COR-L47 (cell line): ENCODE measurements around the gene HSF5.
"Not testable (repeated sequence)": the region's sequence is repeated elsewhere in the genome, so short reads cannot be mapped to it uniquely, and the experiment has no call there.

Source experiments
- DNase-seq: peaks from one replicate; lab custom pipeline; 2025; lab: John Stamatoyannopoulos, UW

HSF5 gene

GRCh38 chr17:58412961-58413586, 75.1 kb downstream of the HSF5 start:
- DNase-seq, result no peak

DNA sequence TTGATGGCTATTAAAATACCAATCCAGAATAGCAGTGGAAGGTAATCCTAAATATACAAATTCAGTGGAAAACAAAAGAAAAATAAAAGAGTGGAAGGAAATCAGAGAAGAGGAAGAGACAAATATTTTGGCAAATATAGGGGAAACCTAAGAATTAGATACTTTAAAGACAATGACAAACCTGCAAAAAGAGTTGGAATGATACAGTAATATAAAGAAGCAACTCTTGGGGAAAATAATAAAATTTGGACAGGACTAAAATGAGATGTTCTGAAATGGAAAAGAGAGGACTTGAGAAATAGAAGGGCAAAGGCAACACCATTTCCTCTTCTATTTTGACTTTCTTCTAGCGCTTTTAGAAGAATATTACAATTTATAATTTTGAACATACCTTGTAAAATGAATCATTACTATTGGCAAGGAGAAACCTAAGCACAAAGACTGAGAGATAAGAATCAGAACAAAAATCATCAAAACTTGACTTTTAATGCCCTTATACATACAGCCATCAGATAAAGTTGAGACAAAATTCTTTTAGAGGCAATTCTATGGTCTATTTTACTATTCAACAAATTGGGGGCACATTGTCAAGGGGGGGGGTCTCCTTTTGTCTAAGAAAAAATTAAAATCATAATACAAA, 76.0 kb downstream of the HSF5 start:
- DNase-seq, result no peak

GRCh38 chr17:58411408-58411894, 76.8 kb downstream of the HSF5 start:
- no peak for DNase-seq

GRCh38 chr17:58410714-58411407, 77.3 kb downstream of the HSF5 start:
- DNase-seq, result no peak

- no peak for DNase-seq
Observed at GRCh38 chr17:58409432-58409831, 78.8 kb downstream of the HSF5 start.

- DNase-seq, result no peak
Observed at GRCh38 chr17:58403311-58403710, 84.9 kb downstream of the HSF5 start.

GRCh38 chr17:58402679-58403078, 85.5 kb downstream of the HSF5 start:
- DNase-seq, result no peak

- no peak for DNase-seq
Observed at GRCh38 chr17:58402047-58402446, 86.2 kb downstream of the HSF5 start.

DNA sequence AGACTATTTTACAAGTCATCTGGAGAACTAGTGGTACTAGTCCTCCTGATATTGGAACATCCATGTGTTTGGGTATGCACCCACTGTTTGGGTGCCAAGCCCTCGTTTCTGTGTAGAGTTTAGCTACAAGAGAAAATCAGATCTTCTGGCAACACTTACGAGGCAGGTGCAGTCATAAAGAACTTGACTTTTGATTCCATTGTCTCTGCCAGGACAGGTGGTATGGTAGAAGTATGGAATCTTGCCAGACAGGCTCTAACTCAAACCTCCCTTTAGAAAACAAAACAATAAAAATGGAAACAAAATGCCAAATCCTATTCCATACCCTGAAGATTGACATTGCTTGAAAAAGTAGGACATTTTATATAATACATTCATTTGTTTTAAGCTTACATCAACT, 86.9 kb downstream of the HSF5 start:
- peak; percentile 44 for DNase-seq

DNA sequence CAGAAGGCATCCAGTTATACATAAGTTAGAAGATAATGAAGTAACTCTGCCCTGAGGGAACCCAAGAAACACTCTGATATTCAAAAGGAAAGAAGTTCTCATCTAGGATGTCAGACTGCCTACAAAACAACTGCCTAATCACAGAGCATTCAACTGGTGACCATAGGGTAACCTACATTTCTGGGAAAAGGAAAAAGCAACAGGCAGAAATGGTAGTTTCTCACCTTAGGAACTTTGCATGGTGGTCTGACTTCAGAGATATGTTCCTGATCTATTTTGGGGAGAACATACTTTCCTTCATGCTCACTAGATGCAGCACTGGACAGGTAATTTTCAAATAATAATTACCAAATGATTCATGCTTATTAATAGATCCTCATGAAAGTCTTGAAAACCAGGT, 87.4 kb downstream of the HSF5 start:
- DNase-seq, result no peak

DNA sequence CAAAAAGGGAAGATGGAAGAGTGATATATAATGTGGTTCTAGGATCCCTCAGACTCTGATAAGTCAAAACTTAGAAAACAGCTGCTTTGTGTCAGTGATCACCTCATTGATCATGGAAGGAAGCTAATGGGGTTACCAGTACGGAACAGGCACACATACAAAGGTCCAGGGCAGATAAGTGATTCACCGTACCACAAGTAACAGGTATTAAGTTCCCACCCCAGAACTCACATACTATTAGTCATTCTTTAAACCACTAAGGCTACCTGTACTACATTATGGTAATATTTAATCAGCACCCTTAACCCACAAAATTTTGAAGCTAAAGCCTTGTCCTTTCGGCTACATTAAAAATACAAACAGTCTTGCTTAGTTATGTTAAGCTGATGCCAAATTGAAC, 88.2 kb downstream of the HSF5 start:
- DNase-seq, result no peak

DNA sequence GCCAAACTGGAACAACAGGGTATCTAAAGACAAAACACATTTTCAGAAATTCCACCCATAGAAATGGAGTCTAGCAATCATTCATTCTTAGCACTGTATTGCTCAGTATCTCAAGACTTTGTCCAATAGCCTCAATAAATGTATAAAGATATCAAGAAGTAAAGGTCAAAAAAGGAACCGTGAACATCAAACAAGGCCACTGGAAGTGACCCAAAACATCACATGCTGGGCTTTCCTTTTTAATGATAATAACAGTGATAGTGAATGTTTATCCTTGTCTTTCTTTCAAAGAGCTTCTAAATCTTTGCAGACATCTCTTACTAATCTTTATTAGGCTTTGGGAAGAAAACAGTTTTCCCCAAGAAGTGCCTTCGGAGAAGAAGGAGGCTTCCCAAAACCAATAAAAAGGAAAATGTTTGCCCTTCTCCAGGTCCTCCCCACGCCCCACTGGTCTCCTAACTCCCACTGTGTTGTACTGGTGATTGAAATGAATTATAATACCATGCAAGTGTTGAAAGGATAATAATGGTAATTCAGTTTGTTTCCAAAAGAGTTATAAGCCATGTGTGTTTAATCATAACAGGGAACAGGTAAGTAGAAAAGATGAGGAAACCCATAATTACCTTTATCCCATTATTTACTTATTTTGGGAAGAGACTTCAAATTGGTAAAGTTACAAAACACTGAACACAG, 89.5 kb downstream of the HSF5 start:
- DNase-seq, result peak; percentile 50

DNA sequence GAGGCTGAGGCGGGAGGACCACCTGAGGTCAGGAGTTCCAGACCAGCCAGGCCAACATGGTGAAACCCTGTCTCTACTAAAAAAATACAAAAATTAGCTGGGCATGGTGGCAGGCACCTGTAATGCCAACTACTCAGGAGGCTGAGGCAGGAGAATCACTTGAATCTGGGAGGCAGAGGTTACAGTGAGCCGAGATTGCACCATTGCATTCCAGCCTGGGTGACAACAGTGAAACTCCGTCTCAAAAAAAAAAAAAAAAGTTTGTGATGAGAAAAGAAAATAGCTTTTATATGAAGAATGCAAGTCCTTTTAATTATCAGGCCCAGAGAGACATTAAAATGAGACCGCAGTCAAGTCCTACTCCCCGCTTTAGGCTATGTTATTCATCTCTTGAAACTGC, 90.8 kb downstream of the HSF5 start:
- not testable (repeated sequence) for DNase-seq

GRCh38 chr17:58396173-58396572, 92.0 kb downstream of the HSF5 start:
- no peak for DNase-seq

DNA sequence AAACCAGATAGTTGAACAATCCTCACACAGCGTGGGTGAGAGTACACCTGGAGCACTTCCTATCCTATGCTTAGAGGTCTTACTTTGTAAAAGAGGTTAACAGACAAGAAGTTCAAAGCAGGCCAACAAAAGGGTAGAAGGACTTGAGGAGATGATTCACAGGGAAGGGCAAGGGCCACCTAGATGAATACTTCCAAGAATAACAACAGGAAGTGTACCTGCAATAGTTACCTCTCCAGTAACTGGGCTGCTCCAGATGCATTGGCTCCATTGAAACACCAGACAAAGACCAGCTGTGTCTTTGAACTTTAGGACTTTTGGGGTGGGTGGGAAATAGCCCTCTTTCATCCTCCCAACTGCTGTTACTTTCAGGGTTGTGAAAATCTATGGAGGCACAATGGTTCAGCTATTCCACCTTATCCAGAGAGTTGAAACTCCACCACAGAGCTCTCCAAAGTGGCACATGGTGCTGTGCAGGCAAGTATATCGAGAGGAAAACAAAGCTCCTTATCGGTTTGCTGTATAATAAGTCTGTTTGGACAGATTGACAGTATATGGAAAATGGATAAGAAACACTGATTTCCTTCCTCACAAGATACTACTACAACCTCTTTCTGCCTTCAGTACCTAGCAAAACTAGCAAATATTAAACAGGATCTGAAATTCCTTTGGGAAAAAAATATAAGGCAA, 93.5 kb downstream of the HSF5 start:
- DNase-seq, result no peak

DNA sequence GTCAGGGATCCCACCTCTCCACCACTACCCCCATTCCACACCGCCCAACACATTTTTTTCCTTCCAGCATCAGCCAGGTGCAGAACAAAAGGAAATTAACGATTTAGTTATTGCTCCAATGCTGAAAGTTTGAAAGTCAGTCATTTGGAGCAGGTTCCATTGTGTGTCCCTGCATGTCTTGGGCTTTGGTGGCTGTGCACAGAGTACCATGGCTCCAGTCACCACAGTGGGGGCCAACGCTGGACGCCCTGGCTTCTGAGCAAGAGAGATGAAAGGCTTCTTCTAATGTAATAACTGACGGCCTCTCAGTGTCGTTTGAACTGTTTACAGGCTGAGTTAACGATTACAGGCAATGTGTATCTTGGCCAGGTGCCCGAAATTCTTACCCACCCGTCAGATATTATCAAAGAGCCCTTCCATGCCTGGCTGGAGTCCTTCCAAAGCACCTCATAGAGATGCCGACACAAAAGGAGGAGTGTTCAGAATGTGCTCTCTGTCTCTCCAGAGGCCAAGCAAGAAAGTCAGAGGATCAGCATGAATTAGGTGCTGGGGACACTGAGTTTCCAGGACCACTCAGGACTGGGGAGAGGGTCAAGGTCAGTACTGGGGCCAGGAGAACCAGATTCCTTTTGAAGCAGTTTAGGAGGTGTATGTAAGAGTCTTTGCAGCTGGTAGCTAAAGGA, 96.8 kb downstream of the HSF5 start:
- peak; percentile 98 for DNase-seq

DNA sequence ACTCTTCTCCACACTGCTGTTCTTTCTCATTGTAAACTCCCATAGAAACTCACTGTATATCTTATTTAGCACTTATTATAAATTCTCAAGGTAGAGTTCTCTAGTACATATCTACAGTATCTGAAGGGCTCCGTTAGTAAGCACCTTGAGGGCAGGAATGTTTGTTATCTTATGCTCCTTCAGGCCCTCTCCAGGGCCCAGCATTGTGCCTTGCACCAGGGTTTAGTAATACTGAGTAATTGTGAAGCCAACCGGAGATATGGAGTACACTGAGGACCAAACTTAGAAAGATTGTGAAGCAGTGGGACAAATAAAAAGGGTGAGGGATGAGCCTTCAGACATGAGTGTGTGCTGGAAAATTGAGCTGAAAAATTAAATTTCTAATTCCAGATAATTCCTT, 97.3 kb downstream of the HSF5 start:
- no peak for DNase-seq

DNA sequence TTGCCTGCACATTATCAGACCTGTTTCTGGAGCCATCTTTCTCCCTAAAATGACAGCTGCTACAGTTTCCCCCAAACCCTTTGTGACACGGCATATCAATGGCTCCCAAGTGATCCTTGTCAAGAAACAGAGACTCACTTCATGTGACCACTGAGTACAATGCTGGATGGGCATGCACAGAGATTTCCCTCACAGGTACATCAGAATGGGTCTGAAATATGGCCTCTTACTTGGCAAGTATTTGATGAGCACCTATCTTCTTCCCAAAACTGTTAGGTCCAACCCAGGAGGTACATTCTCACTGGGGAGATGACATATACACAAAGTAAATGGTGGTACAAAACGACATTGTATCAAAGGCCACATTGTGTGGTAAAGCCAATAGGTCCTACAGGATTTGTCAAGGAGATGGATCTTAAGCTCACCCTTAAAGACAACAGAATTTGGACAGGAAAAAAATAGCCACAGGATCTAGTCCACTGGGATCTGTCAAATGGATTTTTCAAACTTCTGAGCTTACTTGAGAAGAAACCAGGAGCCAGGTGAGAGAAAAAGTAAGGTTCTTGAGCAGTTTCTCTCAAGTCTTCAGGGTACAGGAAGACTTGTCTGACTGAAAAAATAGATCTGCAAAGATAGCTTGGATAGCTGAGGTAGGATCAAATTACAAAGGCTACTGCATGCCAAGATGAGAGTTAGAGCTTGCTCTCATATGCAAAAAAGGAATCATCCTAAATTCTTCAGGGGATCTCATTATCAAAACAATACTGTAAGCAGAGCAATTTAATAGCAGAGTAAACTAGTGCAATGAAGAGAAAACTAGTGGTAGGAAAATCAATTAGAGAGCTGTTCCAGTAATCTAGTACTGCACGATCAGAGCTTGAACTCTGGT, 99.7 kb downstream of the HSF5 start:
- no peak for DNase-seq

DNA sequence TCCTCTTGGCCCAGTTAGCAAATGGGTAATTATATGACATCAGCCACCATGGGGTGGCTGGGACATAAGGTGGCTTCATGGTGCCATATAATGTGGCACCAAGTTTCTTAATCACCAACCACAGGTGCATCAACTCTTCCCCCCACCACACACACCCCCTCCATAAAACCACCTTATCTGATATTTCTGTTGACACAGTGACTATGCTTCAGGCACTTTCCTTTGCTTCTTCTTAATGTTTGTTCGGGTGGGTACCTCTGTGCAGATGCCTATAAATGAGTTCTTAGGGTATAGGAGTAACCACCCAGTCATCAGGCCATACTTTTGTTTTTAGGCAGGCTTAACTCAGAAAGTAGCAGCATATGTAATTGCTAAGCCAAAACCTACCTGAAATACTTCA, 100.4 kb downstream of the HSF5 start:
- no peak for DNase-seq

DNA sequence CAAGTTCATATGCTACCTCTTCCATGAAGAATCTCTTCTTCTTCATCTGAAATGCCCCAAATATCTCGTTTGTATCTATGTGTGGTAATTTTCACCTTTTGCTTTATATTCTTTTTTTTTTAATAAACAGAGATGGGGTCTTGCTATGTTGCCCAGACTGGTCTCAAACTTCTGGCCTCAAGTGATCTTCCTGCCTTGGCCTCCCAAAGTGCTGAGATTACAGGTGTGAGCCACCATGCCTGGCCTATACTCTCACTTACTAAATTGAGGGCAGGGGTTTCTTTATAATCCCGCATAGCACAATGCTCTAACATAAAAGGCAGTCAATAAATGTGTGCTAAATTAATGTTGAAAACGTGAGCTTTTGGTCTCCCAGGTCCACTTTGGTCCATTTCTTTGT, 101.5 kb downstream of the HSF5 start:
- no peak for DNase-seq
